Colonic mucosa (tissue), 4 donors: ENCODE measurements around the gene CHTF8. TPM values are rescaled to one million over a fixed set of nuclear protein-coding genes. Genes with fewer than 3 reads are reported as not detected.

Source experiments
- DNase-seq: peaks from one replicate; pipeline ENCODE4 v3.0.0-alpha.2; 2020
- H3K27ac ChIP-seq: fragments of 200-600 bp; one replicate; pipeline ENCODE4 v1.8.0; 2021
- H3K27me3 ChIP-seq: fragments of 200-600 bp; one replicate; pipeline ENCODE4 v1.8.0; 2021
- H3K36me3 ChIP-seq: fragments of 200-600 bp; one replicate; pipeline ENCODE4 v1.8.0; 2021
- H3K4me1 ChIP-seq: fragments of 200-600 bp; one replicate; pipeline ENCODE4 v1.8.0; 2021; ENCODE audit warnings: mild to moderate bottlenecking
- H3K4me3 ChIP-seq: fragments of 200-600 bp; one replicate; pipeline ENCODE4 v1.8.0; 2021
- H3K9ac ChIP-seq, 2 donors: one replicate each; pipeline ENCODE4 v1.7.0; 2013; ENCODE audit warnings: control low read depth in 2 of 2, low read depth in 2 of 2, low read length in 2 of 2
- H3K9me3 ChIP-seq: fragments of 200-600 bp; one replicate; pipeline ENCODE4 v1.8.0; 2021
- CTCF ChIP-seq: fragments of 200-600 bp; IDR thresholded peaks from one replicate; pipeline ENCODE4 v1.8.0; 2022; ENCODE audit warnings: antibody characterized with exemption, mild to moderate bottlenecking
- intact Hi-C: fragments of 100-400 bp; cut with DNase I; formaldehyde crosslinking; loops from one replicate; pipeline ENCODE4 v1.14.1; 2022
- total RNA-seq, 2 donors: library from RNA; stranded (reverse); fragmentation: NEBNext Ultra II Directional in 1 of 2; extraction: Animal tissue kit (Norgen Biotek cat#: 25700) in 1 of 2; gene quantifications; one replicate each; pipeline ENCODE4 v1.2.1, GENCODE V29; 2021
- donor health status: healthy.
- donor health status: DM: no; HTN: no; CAD: no.
- donor health status: DM: no; HTN: no; CAD: no.

Gene CHTF8
- total RNA-seq, 2 donors from 2014 or later = 82.9 to 143 TPM

DNA sequence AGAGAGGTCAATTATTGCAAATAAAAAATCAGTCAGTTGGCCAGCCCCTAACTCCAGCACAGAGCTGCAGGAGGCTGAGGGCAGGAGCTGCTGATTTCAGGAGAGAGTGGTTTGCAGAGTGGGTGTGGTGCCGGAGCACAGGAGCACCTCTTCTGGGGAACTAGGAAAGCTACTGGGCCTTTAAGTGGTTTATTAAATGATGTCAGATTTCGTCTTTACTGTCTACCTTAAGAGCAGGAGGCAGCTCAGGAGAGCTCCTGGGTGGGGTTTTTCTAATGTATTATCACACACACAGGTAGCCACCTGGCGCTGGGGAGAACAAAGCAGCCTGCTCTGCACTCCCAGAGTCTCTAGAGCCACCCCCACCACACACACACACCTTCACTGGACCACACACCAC, 38.4 kb downstream of the CHTF8 start:
- Histone ChIP-seq H3K4me1 (no peaks in the 10 kb centered on the region), H3K9me3 (no peaks in the 10 kb centered on the region), H3K27ac (no peak overlapping the region), H3K36me3 (no peaks in the 10 kb centered on the region), H3K9ac (no peak overlapping the region), H3K4me3 (no peak overlapping the region), H3K27me3 (no peaks in the 10 kb centered on the region)
- intact Hi-C loops = no loop called here
- TF ChIP-seq CTCF = no peak
- DNase-seq = no peak

DNA sequence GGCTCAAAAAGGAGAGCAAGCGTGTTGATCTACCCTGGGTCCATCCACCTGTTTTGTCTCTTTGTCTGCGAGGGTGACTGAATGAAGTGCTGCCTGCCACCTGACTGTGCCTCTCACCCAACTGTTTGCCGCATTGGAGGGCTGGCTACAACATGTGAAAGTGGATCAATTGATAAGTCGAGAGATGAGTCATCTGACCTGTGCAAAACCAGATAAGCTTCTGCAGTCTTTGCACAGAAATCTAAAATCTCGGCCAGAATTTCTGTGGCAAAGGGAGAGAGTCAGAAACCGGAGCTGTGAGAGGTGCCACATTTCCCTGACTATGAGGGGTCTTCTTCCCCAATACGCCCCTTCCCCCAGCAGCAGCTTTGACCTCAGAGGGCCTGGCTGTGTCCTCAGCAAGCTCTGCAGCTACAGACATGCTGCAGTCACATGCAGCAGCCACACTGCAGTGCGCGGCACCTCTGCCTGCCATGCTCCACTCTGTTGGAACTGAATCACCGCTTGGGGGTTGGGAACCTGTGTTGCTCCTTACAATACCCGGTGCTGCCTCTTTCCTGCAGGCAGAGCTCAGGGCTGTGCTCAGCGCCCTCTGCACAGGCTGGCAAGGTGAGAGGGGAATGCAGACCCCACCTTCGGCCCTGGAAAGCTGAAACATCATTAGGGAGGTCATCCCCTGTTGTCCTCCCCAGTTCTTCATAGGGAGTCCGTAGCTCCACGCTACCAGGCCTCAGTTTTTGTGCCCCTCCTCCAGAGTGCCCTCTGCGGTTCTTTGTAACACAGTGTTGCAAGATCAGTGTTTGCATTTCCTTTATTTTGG, 43.1 kb downstream of the CHTF8 start:
- H3K4me3 ChIP-seq = no peak overlapping the region
- no peaks in the 10 kb centered on the region for H3K9me3 ChIP-seq
- no peaks in the 10 kb centered on the region for H3K36me3 ChIP-seq
- intact Hi-C loops = no loop called here
- no peaks in the 10 kb centered on the region for H3K27me3 ChIP-seq
- no peak overlapping the region for H3K9ac ChIP-seq
- H3K27ac ChIP-seq = no peak overlapping the region
- H3K4me1 ChIP-seq = no peaks in the 10 kb centered on the region
- DNase-seq = no peak
- TF ChIP-seq CTCF = no peak

DNA sequence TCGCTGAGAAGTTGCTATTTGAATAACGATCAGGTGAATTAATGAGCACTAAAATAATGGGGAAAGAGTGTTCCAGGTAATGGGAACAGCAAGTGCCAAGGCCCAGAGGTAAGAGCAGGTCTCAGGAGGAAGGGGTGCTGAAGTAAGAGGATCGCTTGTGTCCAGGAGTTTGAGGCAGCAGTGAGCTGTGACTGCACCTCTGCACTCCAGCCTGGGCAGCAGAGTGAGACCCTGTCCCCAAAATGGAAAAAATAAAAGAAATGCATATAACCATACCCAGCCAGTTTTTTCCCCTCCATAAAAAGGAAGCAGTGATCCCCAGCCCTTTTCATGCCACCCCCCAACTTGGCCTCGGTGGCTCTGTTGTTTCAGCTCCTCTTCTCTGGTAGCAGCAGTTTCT, 43.7 kb downstream of the CHTF8 start:
- Histone ChIP-seq H3K36me3 (no peaks in the 10 kb centered on the region), H3K27me3 (no peaks in the 10 kb centered on the region), H3K9me3 (no peaks in the 10 kb centered on the region), H3K4me1 (no peaks in the 10 kb centered on the region), H3K9ac (no peak overlapping the region), H3K27ac (no peak overlapping the region), H3K4me3 (no peak overlapping the region)
- no peak for DNase-seq
- intact Hi-C loops = no loop called here
- no peak for TF ChIP-seq CTCF

DNA sequence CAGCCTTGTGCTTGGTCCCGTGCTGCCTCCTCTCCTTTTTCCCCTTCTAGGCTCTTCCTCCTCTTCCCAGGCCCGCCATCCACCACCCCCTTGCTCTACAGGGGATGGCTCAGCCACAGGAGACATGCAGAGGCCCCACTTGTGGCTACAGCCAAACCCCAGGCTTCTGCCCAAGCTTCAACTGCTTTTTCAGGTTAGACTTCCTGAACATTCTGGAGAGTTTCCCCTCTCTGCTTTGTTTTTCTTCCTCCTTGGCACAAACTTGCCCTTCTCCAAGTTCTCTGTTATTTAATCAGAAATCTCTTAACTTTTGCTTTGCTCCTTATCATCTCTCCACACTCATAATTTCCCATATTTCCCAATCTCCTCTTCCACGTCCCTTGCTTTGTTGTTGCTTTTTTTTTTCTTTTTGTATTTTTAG, 45.2 kb downstream of the CHTF8 start:
- intact Hi-C loops = no loop called here
- Histone ChIP-seq H3K36me3 (no peaks in the 10 kb centered on the region), H3K4me1 (no peaks in the 10 kb centered on the region), H3K9ac (no peak overlapping the region), H3K27me3 (no peaks in the 10 kb centered on the region), H3K27ac (no peak overlapping the region), H3K4me3 (no peak overlapping the region), H3K9me3 (no peaks in the 10 kb centered on the region)
- TF ChIP-seq CTCF = no peak
- no peak for DNase-seq

- H3K4me1 ChIP-seq = no peaks in the 10 kb centered on the region
- no peak overlapping the region for H3K9ac ChIP-seq
- no peak overlapping the region for H3K27ac ChIP-seq
- H3K27me3 ChIP-seq = no peaks in the 10 kb centered on the region
- H3K9me3 ChIP-seq = no peaks in the 10 kb centered on the region
- no peak overlapping the region for H3K4me3 ChIP-seq
- no peak for TF ChIP-seq CTCF
- intact Hi-C loops = no loop called here
- no peak for DNase-seq
- H3K36me3 ChIP-seq = no peaks in the 10 kb centered on the region
Observed at GRCh38 chr16:69085032-69085695, 47.2 kb downstream of the CHTF8 start.
